HG03457 (cell line): ENCODE data around the gene BCAS4.
"Not testable (repeated sequence)": the region's sequence is repeated elsewhere in the genome, so short reads cannot be mapped to it uniquely, and the experiment has no call there.

Experiments used
- ATAC-seq: cut with Tn5 transposase; IDR thresholded peaks from one replicate; pipeline ENCODE4 v1.9.1; 2021; ENCODE audit warnings: moderate number of reproducible peaks; ENCODE audit not compliant: unreplicated experiment

BCAS4 gene

GRCh38 chr20:50874111-50874757 lies 79.4 kb downstream of the BCAS4 start:
- no peak for ATAC-seq

GRCh38 chr20:50874758-50875665 lies 80.2 kb downstream of the BCAS4 start:
- ATAC-seq, result no peak

GRCh38 chr20:50876063-50876685 lies 81.3 kb downstream of the BCAS4 start:
- no peak for ATAC-seq

GRCh38 chr20:50876816-50877215 lies 82.0 kb downstream of the BCAS4 start:
- ATAC-seq, result no peak

GRCh38 chr20:50877232-50877743 lies 82.4 kb downstream of the BCAS4 start:
- ATAC-seq, result no peak

GRCh38 chr20:50879649-50880550 lies 85.0 kb downstream of the BCAS4 start:
- no peak for ATAC-seq

- not testable (repeated sequence) for ATAC-seq
These were observed 87.0 kb downstream of the BCAS4 start for GRCh38 chr20:50881759-50882424.

GRCh38 chr20:50883856-50884255 lies 89.0 kb downstream of the BCAS4 start:
- no peak for ATAC-seq

GRCh38 chr20:50885068-50885467 lies 90.2 kb downstream of the BCAS4 start:
- ATAC-seq, result no peak

GRCh38 chr20:50885781-50886180 lies 90.9 kb downstream of the BCAS4 start:
- ATAC-seq, result no peak

GRCh38 chr20:50886184-50886790 lies 91.4 kb downstream of the BCAS4 start:
- no peak for ATAC-seq

- no peak for ATAC-seq
These were observed 92.7 kb downstream of the BCAS4 start for GRCh38 chr20:50887576-50887975.

GRCh38 chr20:50891138-50891537 lies 96.3 kb downstream of the BCAS4 start:
- ATAC-seq, result no peak

GRCh38 chr20:50892394-50892793 lies 97.5 kb downstream of the BCAS4 start:
- ATAC-seq, result no peak

- no peak for ATAC-seq
These were observed 98.8 kb downstream of the BCAS4 start for GRCh38 chr20:50893620-50894019.

GRCh38 chr20:50895111-50895830 lies 100.4 kb downstream of the BCAS4 start:
- no peak for ATAC-seq

GRCh38 chr20:50898475-50898874 lies 103.6 kb downstream of the BCAS4 start:
- ATAC-seq, result no peak

- ATAC-seq, result no peak
These were observed 105.4 kb downstream of the BCAS4 start for GRCh38 chr20:50900261-50900660.

- ATAC-seq, result no peak
These were observed 106.4 kb downstream of the BCAS4 start for GRCh38 chr20:50901301-50901700.
